Omental fat pad (tissue), 4 donors: ENCODE data around the gene SEMA4G. TPM values are rescaled to one million over a fixed set of nuclear protein-coding genes. Genes with fewer than 3 reads are reported as not detected.

Source experiments
- ATAC-seq: fragments of 150-250 bp; one replicate; pipeline ENCODE4 v1.9.1; 2016; ENCODE audit warnings: mild to moderate bottlenecking, moderate library complexity; ENCODE audit not compliant: low FRiP score
- DNase-seq: peaks from one replicate; pipeline ENCODE4 v3.0.0-alpha.2; 2019; ENCODE audit warnings: low spot score
- total RNA-seq, 4 donors: library from RNA; depleted of rRNA; stranded (reverse); fragments of >200 nt; gene quantifications; one replicate each; pipeline ENCODE4 v1.1.0, GENCODE V29; 2016
- TF ChIP-seq, protein P1 (sequence below), 3 donors: fragments of 450-650 bp; IDR thresholded peaks; one replicate each; pipeline ENCODE4 v1.5.1; 2016 to 2017; ENCODE audit warnings: antibody characterized with exemption in 3 of 3, mild to moderate bottlenecking in 3 of 3, moderate library complexity in 2 of 3

SEMA4G gene
- total RNA-seq, 4 donors from 2014 or later: 0.47 to 1.4 (median 1.1) TPM

DNA sequence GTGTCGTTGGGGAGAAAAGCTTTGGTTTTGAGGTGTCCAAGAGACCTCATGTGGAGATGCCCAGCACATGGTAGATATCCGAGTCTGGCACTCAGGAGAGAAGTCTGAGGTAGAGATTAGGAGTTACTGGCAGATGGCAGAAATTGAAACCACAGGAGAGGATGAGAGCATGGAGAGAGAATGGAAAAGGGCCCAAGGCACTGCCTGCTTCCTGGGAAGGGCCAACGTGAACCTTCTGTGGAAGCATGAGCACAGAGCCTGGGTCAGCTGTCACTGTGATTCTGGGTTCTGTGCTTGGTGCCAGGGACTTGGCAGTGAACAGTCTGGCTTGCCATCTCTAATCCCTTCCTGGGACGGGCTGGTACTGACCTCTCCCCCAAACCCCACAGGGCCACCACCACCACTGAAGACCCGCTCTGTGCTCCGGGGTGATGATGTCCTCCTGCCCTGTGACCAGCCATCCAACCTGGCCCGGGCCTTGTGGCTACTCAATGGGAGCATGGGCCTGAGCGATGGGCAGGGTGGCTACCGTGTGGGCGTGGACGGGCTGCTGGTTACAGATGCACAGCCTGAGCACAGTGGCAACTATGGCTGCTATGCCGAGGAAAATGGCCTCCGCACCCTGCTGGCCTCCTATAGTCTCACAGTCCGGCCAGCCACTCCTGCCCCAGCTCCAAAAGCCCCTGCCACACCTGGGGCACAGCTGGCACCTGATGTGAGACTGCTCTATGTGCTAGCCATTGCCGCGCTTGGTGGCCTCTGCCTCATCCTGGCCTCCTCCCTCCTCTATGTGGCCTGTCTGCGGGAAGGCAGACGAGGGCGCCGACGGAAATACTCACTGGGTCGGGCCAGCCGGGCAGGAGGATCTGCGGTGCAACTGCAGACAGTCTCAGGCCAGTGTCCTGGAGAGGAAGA, 13.9 kb downstream of the SEMA4G start:
- no peak for ATAC-seq
- no peak for DNase-seq
- TF ChIP-seq, protein P1, sequence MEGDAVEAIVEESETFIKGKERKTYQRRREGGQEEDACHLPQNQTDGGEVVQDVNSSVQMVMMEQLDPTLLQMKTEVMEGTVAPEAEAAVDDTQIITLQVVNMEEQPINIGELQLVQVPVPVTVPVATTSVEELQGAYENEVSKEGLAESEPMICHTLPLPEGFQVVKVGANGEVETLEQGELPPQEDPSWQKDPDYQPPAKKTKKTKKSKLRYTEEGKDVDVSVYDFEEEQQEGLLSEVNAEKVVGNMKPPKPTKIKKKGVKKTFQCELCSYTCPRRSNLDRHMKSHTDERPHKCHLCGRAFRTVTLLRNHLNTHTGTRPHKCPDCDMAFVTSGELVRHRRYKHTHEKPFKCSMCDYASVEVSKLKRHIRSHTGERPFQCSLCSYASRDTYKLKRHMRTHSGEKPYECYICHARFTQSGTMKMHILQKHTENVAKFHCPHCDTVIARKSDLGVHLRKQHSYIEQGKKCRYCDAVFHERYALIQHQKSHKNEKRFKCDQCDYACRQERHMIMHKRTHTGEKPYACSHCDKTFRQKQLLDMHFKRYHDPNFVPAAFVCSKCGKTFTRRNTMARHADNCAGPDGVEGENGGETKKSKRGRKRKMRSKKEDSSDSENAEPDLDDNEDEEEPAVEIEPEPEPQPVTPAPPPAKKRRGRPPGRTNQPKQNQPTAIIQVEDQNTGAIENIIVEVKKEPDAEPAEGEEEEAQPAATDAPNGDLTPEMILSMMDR (IDR thresholded peaks at IDR 0.05): no peak

DNA sequence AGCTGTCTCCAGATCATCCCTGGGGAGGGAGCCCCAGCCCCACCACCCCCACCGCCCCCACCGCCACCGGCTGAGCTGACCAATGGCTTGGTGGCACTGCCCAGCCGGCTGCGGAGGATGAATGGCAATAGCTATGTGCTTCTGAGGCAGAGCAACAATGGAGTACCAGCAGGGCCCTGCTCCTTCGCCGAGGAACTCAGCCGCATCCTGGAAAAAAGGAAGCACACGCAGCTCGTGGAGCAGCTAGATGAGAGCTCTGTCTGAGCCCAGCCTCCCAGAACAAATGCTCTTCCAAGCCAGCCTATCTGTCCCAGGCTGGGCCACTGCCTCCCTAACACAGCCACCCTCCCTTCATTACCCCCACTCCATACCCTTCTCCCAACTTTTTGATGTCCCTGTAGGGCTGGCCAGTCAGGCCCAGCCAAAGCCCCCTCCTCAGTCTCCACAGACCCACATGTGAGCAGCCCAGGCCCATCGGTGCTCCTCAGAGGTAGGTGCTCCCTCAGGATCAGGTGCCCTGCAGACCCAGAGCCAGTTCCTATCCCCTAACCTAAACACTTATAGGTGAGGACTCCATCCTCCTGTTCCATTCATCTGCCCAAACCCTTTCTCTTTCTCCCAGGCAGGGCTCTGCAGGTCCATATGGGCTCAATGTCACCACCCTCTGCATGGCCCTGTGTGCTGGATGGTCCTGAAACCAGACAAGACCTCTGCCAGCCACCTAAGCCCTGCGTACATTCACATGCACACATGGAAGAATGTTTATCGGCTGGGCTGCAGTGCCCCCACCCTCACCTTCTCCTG, 14.8 kb downstream of the SEMA4G start:
- no peak for DNase-seq
- TF ChIP-seq, protein P1 (IDR thresholded peaks at IDR 0.05): no peak

DNA sequence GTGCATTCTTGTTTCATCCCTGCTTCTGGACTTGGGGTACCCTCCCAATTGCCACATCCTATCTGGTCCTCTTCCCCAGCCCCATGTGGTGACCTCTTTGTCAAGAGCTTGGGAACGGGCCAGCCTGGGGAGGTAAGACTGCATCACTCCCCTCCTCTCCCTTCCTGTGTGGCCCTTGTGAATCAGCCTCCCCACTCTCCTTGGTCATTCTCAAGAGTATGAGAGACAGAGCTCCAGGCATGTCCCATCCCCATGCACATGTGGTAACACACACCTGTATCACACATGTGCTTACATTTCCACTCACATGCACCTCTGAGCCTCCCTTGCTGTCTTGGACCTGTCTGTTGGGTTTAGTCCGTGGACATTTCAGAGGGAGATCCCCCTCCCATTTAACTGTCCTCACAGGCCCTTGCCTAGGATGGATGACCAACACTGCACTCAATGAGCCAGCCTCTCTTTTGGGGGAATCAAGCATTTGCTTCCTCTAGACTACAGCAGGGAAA, 15.4 kb downstream of the SEMA4G start:
- DNase-seq (no peak), ATAC-seq (no peak)
- TF ChIP-seq, protein P1 (IDR thresholded peaks at IDR 0.05): no peak

More for the DNA sequence above, 14.8 kb downstream of the SEMA4G start:
- no peak for ATAC-seq

DNA sequence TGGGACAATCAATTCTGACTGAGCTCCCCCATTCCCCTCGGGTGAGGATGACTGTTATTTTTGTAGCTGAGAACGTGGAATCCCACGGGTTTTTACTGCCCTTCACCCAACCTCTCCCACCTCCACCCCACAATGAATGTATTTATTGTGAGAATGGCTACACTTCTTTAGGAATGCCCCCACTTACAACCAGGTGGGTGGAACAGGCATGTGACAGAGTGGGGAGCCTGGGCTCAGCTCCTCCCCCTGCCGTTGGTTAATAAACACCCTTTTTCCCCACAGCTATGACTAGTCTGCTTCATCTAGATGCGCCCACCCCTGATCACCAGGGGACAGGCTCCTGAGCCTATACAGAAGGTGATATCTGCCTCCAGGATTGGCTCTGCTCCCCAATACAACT, 16.0 kb downstream of the SEMA4G start:
- DNase-seq (no peak), ATAC-seq (no peak)
- TF ChIP-seq, protein P1 (IDR thresholded peaks at IDR 0.05): no peak

GRCh38 chr10:100986623-100986951, 17.3 kb downstream of the SEMA4G start:
- DNase-seq: no peak
- no peak for ATAC-seq
- TF ChIP-seq, protein P1 (IDR thresholded peaks at IDR 0.05): no peak

DNA sequence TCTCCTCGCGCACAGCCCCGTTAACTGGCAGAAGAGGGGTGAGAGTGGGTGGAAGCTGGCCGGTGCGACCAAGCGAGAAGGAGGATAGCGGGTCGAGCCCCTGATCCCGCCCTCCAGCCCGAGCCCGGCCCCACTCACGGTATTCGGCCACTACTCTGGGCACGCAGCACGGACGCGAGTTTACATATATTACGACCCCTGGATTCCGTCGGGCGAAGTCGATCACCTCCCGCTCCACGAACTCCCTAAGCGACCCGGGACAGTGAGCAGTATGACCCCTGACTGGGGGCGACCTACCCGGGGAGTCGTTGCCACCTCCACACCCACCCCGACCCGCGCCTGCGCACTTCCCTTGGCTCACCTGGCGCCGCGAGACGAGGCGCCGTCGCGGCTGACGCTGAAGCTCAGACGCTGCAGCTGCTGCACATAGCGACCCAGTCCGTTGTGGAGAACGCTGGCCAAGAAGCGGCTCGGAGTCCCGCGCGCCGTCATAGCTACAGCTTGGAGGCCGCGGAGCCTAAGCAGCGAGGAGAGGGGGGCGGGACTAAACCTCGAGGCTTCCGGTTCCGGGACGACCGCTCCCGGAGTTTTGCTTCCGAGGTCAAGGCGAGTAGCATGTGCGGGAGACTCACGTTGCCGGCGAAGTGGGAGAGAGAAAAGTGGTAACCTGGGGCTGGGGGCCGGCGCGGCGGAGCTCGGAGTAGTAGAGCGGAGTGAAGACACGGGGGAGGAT, 17.8 kb downstream of the SEMA4G start, which contains the start of the genes MRPL43 and TWNK:
MRPL43 (minus strand) TSS at position 546 of the 733 bp plus-strand sequence; CDS start at position 492, 54 bp downstream.
TWNK (plus strand) TSS at position 592 of the 733 bp plus-strand sequence. CDS start 668 bp downstream, outside the sequence.
- ATAC-seq (peak; percentile 58), DNase-seq (peak; percentile 78)
- TF ChIP-seq, protein P1 (IDR thresholded peaks at IDR 0.05): no peak
